GM21528 (cell line): ENCODE data around the gene ELK3.

Source experiments
- ATAC-seq: cut with Tn5 transposase; IDR thresholded peaks from one replicate; pipeline ENCODE4 v1.9.1; 2021; ENCODE audit warnings: mild to moderate bottlenecking, moderate library complexity; ENCODE audit not compliant: unreplicated experiment, low FRiP score

The ELK3 gene

GRCh38 chr12:96228566-96229248 lies 34.5 kb downstream of the ELK3 start:
- ATAC-seq = no peak

- ATAC-seq = no peak
These were observed 36.5 kb downstream of the ELK3 start for GRCh38 chr12:96230646-96231045.

DNA sequence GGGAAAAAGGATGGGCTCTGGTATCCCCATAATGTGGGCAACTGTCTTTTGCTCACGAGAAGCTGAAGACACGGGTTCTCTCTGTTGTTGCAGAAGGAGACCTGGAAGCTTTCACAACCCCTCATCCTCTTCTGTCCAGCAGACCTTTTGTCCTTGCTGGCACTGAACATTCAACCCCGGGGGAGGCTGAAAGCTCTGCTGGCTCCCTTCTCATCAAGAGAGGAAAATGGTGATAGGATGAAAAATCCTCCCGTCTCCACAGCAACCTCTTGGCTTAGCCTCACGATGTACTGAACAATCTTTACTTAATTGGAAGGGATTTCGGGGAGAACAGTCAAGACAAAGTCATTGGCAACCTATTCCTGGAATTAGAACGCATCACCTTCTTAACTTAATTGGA lies 39.0 kb downstream of the ELK3 start:
- no peak for ATAC-seq

DNA sequence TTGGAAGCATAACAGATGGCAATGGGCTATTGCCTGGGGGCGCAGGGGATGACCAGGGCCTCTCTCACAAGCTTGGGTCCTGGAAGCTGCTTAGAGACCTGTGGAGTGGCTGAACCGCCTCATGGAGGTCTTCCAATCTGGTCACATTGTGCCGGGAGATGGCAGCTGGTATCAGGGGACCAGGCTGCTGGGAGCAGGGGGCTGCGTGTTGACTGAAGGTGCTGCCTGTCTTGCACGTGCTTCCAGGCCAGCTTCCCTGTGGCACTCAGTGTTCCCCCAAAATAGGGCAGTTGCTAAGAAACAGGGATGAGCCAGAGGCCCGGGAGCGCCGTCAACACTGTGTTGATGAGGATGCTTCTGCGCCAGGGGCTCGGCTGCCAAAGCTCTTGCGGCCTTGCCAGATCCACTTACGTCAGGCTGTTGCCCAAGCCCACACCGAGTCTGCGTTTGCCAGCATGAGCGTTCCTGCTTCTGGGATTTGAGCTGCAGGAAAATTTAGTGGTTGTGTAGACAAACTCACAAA lies 39.8 kb downstream of the ELK3 start:
- no peak for ATAC-seq

- no peak for ATAC-seq
These were observed 40.7 kb downstream of the ELK3 start for GRCh38 chr12:96234591-96235483.

DNA sequence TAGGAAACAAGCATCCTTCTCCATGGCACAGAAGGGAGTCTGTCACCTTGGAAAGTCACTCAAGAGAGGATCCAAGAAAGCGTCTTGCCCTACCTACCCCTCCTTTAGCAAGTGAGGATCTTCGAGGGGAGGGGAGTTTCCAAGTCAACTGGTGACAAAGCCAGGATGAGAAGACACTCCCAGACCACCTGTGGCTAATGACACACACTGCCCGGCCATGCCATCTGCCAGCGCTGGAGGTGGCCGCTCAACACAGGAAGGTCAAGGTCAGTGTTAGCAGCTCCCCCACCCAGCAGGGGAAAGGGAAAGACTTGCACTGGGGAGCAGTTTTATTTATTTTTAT lies 41.3 kb downstream of the ELK3 start:
- ATAC-seq = no peak

DNA sequence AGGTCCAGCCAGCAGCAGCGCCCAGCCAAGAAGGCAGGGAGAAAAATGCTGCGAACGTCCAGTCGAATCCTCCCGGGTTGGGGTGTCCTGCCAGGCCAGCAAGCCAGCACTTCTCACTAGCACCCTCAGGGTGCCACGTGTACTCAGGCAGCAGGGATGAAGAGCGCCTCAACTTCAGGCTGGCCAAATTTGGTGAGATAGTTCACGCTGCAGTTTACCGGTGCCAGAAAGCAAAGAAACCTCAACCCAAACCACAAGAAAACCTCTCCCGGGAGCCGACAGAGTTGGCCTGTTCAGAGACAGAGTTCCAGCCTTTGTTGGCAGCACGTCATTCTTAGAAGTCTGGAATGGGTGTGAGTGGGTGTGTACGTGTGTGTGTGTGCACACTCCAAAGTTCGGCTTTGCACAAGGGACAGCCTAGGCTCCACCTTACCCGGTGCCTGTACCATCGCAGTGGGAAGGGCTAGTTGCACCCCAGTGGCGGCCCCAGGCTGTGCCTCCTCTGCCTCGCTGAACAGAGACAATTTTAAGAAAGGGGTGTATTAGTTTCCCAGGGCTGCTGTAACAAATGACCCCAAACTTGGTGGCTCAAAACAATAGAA lies 42.1 kb downstream of the ELK3 start:
- ATAC-seq = no peak

DNA sequence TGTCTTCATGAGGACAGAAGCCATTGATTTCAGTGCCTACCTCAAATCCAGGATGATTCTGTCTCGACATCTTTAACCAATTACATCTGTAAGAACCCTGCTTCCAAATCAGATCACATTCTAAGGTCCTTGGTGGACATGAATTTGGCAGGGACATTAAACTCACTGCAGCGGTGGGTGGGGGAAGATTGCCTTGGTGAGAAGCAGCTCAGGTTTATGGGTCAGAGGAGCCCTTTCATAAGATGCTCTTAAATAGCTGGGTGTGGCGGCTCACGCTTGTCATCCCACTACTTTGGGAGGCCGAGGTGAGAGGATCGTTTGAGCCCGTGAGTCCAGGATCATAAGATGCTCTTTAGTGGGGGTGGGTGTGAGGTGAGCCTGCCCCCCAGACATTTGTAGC lies 42.9 kb downstream of the ELK3 start:
- ATAC-seq = no peak

GRCh38 chr12:96237465-96238077 lies 43.4 kb downstream of the ELK3 start:
- ATAC-seq = no peak

- no peak for ATAC-seq
These were observed 44.3 kb downstream of the ELK3 start for GRCh38 chr12:96238336-96239047.

GRCh38 chr12:96239711-96240635 lies 45.8 kb downstream of the ELK3 start:
- no peak for ATAC-seq

DNA sequence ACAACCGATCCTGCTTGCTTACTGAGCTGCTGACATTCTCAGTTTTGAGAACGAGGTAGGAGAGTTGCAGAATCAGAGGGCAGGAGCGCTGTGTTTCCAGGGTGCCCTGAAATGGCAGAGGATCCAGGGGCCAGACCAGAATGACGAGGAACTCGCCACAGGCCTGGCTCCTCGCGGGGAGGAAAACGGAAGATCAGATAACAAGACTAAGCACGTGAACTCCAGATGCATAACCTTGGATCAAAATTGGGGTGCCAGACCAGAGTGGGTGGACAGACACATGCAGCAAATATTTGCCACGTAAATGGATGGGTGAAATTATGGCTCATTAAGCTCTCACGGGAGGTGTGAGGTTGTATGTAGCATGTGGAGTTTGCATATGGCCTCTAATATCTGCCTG lies 46.5 kb downstream of the ELK3 start:
- ATAC-seq = no peak

DNA sequence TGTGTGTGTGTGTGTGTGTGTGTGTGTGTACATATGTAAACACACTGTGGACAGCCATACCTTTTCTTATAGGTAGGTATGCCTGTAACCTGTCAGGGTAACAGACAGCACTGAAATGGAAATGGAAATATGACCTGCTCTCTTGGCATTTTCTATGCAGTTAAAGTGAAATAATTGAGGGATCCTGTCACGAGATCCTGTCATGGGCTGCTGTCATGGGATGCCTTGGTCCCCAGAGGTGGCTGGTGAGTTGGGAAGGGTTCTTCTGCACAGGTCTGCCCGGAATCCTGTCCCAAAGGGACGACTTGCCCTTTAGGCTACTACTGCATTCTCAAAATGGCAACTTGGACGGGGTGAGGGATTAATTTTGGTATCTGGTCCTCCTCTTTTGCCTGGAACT lies 47.3 kb downstream of the ELK3 start:
- no peak for ATAC-seq

DNA sequence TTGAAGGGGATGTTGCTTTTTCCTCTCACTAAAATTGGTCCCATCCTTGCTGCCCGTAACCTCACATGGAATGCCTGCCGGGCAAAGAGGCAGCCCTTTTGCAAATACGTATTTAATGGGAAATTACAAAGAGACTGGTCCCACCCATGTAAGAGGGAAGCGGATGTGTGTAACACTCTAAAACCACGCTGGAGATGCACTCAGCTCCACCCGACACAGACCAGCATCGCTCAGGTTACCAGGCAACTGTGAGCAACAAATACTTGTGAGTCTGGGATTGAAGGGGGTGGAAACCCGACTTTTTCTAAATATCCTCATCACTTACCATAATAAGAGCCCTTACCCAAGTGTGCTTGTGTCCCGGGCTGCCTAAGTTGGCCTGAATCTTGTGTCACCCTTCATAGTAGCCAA lies 47.7 kb downstream of the ELK3 start:
- ATAC-seq = no peak

GRCh38 chr12:96242597-96242996 lies 48.4 kb downstream of the ELK3 start:
- ATAC-seq = no peak

DNA sequence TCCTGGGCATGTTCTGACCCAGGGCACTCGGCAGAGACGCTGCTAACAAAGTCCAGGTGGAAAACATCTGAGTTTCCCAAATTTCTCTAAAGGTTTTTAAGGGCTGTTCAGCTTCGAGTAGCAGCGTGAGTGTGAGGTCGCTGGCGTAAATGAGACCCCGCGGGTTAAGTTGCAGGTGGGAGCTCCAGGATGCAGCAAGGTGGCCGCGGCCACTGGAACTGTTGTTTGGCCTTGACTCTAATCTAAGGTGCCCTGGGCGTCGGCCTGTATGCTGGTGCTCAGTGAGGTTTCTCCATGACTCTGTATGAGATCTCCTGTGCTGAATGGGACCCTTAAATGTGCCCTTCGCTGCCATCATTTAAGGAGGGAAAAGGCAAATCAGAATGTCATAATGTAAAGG lies 50.7 kb downstream of the ELK3 start:
- ATAC-seq = no peak

DNA sequence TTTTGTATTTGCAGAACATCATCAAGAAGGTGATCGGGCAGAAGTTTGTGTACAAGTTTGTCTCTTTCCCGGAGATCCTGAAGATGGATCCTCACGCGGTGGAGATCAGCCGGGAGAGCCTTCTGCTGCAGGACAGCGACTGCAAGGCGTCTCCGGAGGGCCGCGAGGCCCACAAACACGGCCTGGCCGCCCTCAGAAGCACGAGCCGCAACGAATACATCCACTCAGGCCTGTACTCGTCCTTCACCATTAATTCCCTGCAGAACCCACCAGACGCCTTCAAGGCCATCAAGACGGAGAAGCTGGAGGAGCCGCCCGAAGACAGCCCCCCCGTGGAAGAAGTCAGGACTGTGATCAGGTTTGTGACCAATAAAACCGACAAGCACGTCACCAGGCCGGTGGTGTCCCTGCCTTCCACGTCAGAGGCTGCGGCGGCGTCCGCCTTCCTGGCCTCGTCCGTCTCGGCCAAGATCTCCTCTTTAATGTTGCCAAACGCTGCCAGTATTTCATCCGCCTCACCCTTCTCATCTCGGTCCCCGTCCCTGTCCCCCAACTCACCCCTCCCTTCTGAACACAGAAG lies 52.8 kb downstream of the ELK3 start:
- ATAC-seq = no peak

GRCh38 chr12:96247563-96247962 lies 53.4 kb downstream of the ELK3 start:
- ATAC-seq = no peak
